Measurements from ENCODE around the gene KIAA1217. TPM values are rescaled to one million over a fixed set of nuclear protein-coding genes. Genes with fewer than 3 reads are reported as not detected.
A peak's percentile ranks its signal among the peaks of the same experiment; 100 is the strongest.

The KIAA1217 gene
- total RNA-seq, 1 experiment from 2014 or later = 76.2 TPM

- Histone ChIP-seq H3K36me3 (ENCODE audit: insufficient read depth, low read length, poor library complexity, severe bottlenecking) (no peaks in the 10 kb centered on the region), H3K27me3 (replicated peaks; ENCODE audit: insufficient read depth, low read depth, low read length, poor library complexity) (no peaks in the 10 kb centered on the region), H3K27ac (ENCODE audit: low read depth, low read length, poor library complexity, severe bottlenecking) (peak overlapping the region; percentile 70), H3K9me3 (ENCODE audit: low read depth, low read length, poor library complexity, severe bottlenecking) (peaks cover 5% of the 10 kb centered on the region), H3K4me3 (ENCODE audit: low read depth, low read length, poor library complexity, severe bottlenecking) (no peak overlapping the region), H3K4me1 (ENCODE audit: insufficient read depth, low read length, poor library complexity, severe bottlenecking) (peaks cover 38% of the 10 kb centered on the region)
- BruUV-seq (replicated peaks) = no TSS peak
- peak; percentile 95 for DNase-seq (ENCODE audit: low spot score)
- TF ChIP-seq EZH2 (IDR thresholded peaks at IDR 0.05; ENCODE audit: borderline replicate concordance, low read depth, low read length, poor library complexity, severe bottlenecking) (no peak), CTCF (conservative IDR thresholded peaks at IDR 0.05; ENCODE audit: low read depth, low read length) (no peak)
- POLR2A ChIA-PET (ENCODE audit: low non-redundant PET) = interaction anchor here (0.6 kb wide), 1 partner anchor 8 kb away, joined by 3 read pairs; no protein-coding TSS in a partner anchor
- CTCF ChIA-PET = interaction anchor here (0.8 kb wide), 1 partner anchor 88 kb away, joined by 3 read pairs; no protein-coding TSS in a partner anchor
- intact Hi-C loops (cut with micrococcal nuclease; ENCODE audit: unreplicated experiment) = loop anchor here (5.0 kb wide), 1 partner anchor 47 kb away; no protein-coding TSS in a partner anchor
Observed at GRCh38 chr10:24415455-24416125, 206.7 kb downstream of the KIAA1217 start.

GRCh38 chr10:24416248-24416647, 207.3 kb downstream of the KIAA1217 start:
- TF ChIP-seq EZH2 (IDR thresholded peaks at IDR 0.05; ENCODE audit: borderline replicate concordance, low read depth, low read length, poor library complexity, severe bottlenecking) (no peak), CTCF (conservative IDR thresholded peaks at IDR 0.05; ENCODE audit: low read depth, low read length) (no peak)
- Histone ChIP-seq H3K4me3 (ENCODE audit: low read depth, low read length, poor library complexity, severe bottlenecking) (no peak overlapping the region), H3K36me3 (ENCODE audit: insufficient read depth, low read length, poor library complexity, severe bottlenecking) (no peaks in the 10 kb centered on the region), H3K4me1 (ENCODE audit: insufficient read depth, low read length, poor library complexity, severe bottlenecking) (peaks cover 32% of the 10 kb centered on the region), H3K9me3 (ENCODE audit: low read depth, low read length, poor library complexity, severe bottlenecking) (peaks cover 5% of the 10 kb centered on the region), H3K27me3 (replicated peaks; ENCODE audit: insufficient read depth, low read depth, low read length, poor library complexity) (no peaks in the 10 kb centered on the region), H3K27ac (ENCODE audit: low read depth, low read length, poor library complexity, severe bottlenecking) (peak overlapping the region; percentile 70)
- CTCF ChIA-PET = interaction anchor here (0.8 kb wide), 1 partner anchor 87 kb away, joined by 3 read pairs; no protein-coding TSS in a partner anchor
- DNase-seq (ENCODE audit: low spot score) = no peak
- intact Hi-C loops (cut with micrococcal nuclease; ENCODE audit: unreplicated experiment) = loop anchor here (5.0 kb wide), 1 partner anchor 46 kb away; no protein-coding TSS in a partner anchor
- POLR2A ChIA-PET (ENCODE audit: low non-redundant PET) = interaction anchor here (0.6 kb wide), 1 partner anchor 8 kb away, joined by 3 read pairs; no protein-coding TSS in a partner anchor
- BruUV-seq (replicated peaks) = no TSS peak

GRCh38 chr10:24417053-24417452, 208.1 kb downstream of the KIAA1217 start:
- intact Hi-C loops (cut with micrococcal nuclease; ENCODE audit: unreplicated experiment) = loop anchor here (5.0 kb wide), 1 partner anchor 45 kb away; no protein-coding TSS in a partner anchor
- peak; percentile 19 for DNase-seq (ENCODE audit: low spot score)
- Histone ChIP-seq H3K9me3 (ENCODE audit: low read depth, low read length, poor library complexity, severe bottlenecking) (peaks cover 5% of the 10 kb centered on the region), H3K4me3 (ENCODE audit: low read depth, low read length, poor library complexity, severe bottlenecking) (no peak overlapping the region), H3K4me1 (ENCODE audit: insufficient read depth, low read length, poor library complexity, severe bottlenecking) (peaks cover 31% of the 10 kb centered on the region), H3K27me3 (replicated peaks; ENCODE audit: insufficient read depth, low read depth, low read length, poor library complexity) (no peaks in the 10 kb centered on the region), H3K27ac (ENCODE audit: low read depth, low read length, poor library complexity, severe bottlenecking) (peak overlapping the region; percentile 70), H3K36me3 (ENCODE audit: insufficient read depth, low read length, poor library complexity, severe bottlenecking) (no peaks in the 10 kb centered on the region)
- TF ChIP-seq EZH2 (IDR thresholded peaks at IDR 0.05; ENCODE audit: borderline replicate concordance, low read depth, low read length, poor library complexity, severe bottlenecking) (no peak), CTCF (conservative IDR thresholded peaks at IDR 0.05; ENCODE audit: low read depth, low read length) (no peak)
- BruUV-seq (replicated peaks) = no TSS peak
- POLR2A ChIA-PET (ENCODE audit: low non-redundant PET) = no interaction called here
- CTCF ChIA-PET = no interaction called here
